Kidney (tissue), 14 donors: Measurements from ENCODE around the gene SPATA31D4. TPM values are rescaled to one million over a fixed set of nuclear protein-coding genes. Genes with fewer than 3 reads are reported as not detected.

ENCODE experiments used
- DNase-seq, 5 donors: peaks; one replicate each; pipeline ENCODE4 v3.0.0-alpha.2; 2013 to 2020
- FAIRE-seq: peaks from 2 replicates; lab custom pipeline; 2012; peaks lifted over from hg19 to GRCh38; lab: Jason Lieb, UNC
- H3K27ac ChIP-seq, 2 donors: one replicate each; pipeline ENCODE4 v1.7.0; 2013; ENCODE audit warnings: low read depth in 2 of 2, low read length in 2 of 2, inconsistent platforms in 1 of 2
- H3K27me3 ChIP-seq: one replicate; pipeline ENCODE4 v1.7.1; 2013; ENCODE audit warnings: low read length, inconsistent platforms; ENCODE audit not compliant: control insufficient read depth, insufficient read depth
- H3K36me3 ChIP-seq, 3 donors: one replicate each; pipeline versions ENCODE4 v1.7.0 to v1.7.1; 2013; ENCODE audit warnings: low read length in 3 of 3, control low read depth in 1 of 3, inconsistent platforms in 1 of 3; ENCODE audit not compliant: insufficient read depth in 3 of 3, control insufficient read depth in 2 of 3
- H3K4me1 ChIP-seq, 3 donors: one replicate each; pipeline versions ENCODE4 v1.7.0 to v1.7.1; 2013; ENCODE audit warnings: low read length in 3 of 3, inconsistent platforms in 1 of 3, low read depth in 1 of 3; ENCODE audit not compliant: control insufficient read depth in 2 of 3, insufficient read depth in 2 of 3
- H3K4me3 ChIP-seq, 3 donors: one replicate each; pipeline versions ENCODE4 v1.7.0 to v1.8.1; 2013; ENCODE audit warnings: low read length in 3 of 3, control low read depth in 1 of 3, inconsistent platforms in 1 of 3
- H3K9ac ChIP-seq, 3 donors: one replicate each; pipeline versions ENCODE4 v1.7.0 to v1.7.1; 2013; ENCODE audit warnings: low read length in 3 of 3, control low read depth in 1 of 3, inconsistent platforms in 1 of 3
- H3K9me3 ChIP-seq, 3 donors: one replicate each; pipeline versions ENCODE4 v1.7.0 to v1.7.1; 2013; ENCODE audit warnings: low read length in 3 of 3, control low read depth in 1 of 3, inconsistent platforms in 1 of 3; ENCODE audit not compliant: control insufficient read depth in 2 of 3, insufficient read depth in 1 of 3
- intact Hi-C: fragments of 100-400 bp; cut with DNase I; formaldehyde crosslinking; loops from one replicate; pipeline ENCODE4 v1.11.1; 2022
- polyA plus RNA-seq: library from polyadenylated mRNA; stranded (reverse); fragments of 350-450 nt; fragmentation: Illumina TruSeq; extraction: RNeasy Lipid Tissue Mini Kit (QIAGEN cat#74804); gene quantifications from one replicate; pipeline ENCODE4 v1.2.3, GENCODE V29; 2014; ENCODE audit warnings: low read depth, low replicate concordance; ENCODE audit not compliant: insufficient read depth
- total RNA-seq: library from RNA; stranded (reverse); fragmentation: NEBNext Ultra II Directional; extraction: Animal tissue kit (Norgen Biotek cat#: 25700); gene quantifications from one replicate; pipeline ENCODE4 v1.2.1, GENCODE V29; 2021
- TF ChIP-seq, protein P1 (sequence below): IDR thresholded peaks from 3 replicates; pipeline ENCODE4 v1.5.1; 2012; ENCODE audit warnings: mild to moderate bottlenecking, moderate library complexity, borderline replicate concordance; ENCODE audit not compliant: insufficient read depth; ENCODE audit errors: extremely low read depth
- donor health status: control.
- donor health status: control.
- donor health status: control.
- donor health status: control.
- donor health status: control.
- donor health status: DM: yes; HTN: yes; CAD: no.
- donor health status: Normal renal cell carcinoma (clear cell type).

SPATA31D4 gene
- total and polyA plus RNA-seq, 2 donors from 2014 or later = not detected

DNA sequence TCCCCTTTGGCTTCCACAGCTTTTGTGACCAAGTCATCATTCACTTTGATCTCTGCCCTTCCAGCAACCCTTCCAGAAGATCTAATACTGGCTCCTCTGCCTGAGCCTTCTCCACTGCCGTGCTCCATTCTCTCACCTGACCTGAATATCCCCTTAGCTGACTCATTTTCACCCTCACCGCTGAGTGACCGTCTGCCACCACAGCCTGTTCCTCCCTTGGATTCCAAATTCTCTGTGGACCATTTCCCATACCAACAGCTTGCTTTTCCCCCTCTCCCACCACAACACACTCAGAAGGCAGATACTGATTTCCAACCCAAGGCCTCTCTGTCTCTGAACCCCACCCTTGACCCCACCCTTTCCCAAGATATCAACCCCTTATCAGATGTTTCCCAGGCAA lies 39.8 kb downstream of the SPATA31D4 start:
- Histone ChIP-seq H3K4me1 (no peaks in the 10 kb centered on the region), H3K9ac (no peak overlapping the region), H3K27ac (no peak overlapping the region), H3K27me3 (no peaks in the 10 kb centered on the region), H3K4me3 (no peak overlapping the region), H3K36me3 (no peaks in the 10 kb centered on the region), H3K9me3 (no peaks in the 10 kb centered on the region)
- FAIRE-seq (no peak), DNase-seq (no peak)
- TF ChIP-seq, protein P1, sequence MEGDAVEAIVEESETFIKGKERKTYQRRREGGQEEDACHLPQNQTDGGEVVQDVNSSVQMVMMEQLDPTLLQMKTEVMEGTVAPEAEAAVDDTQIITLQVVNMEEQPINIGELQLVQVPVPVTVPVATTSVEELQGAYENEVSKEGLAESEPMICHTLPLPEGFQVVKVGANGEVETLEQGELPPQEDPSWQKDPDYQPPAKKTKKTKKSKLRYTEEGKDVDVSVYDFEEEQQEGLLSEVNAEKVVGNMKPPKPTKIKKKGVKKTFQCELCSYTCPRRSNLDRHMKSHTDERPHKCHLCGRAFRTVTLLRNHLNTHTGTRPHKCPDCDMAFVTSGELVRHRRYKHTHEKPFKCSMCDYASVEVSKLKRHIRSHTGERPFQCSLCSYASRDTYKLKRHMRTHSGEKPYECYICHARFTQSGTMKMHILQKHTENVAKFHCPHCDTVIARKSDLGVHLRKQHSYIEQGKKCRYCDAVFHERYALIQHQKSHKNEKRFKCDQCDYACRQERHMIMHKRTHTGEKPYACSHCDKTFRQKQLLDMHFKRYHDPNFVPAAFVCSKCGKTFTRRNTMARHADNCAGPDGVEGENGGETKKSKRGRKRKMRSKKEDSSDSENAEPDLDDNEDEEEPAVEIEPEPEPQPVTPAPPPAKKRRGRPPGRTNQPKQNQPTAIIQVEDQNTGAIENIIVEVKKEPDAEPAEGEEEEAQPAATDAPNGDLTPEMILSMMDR = no peak
- intact Hi-C loops = no loop called here

DNA sequence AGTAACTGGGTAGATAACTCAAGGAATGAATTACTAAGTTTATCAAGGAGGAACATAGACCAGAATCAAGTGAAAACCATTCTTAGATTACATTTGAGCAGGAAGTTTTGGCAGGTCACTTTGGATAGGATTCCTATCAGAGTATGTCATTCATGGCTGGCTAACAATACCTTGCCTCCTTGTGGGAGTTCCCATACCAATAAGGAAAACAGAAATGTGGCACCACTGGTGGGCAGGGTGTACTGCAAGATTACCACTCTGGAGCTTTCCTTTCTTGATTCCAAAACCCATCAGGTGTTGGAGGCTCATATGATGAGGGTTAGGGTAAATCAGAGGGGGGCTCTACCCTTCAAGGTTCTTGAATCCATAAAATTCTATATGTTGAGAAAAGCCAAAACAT lies 41.7 kb downstream of the SPATA31D4 start:
- Histone ChIP-seq H3K27me3 (no peaks in the 10 kb centered on the region), H3K9ac (no peak overlapping the region), H3K9me3 (peaks cover 0 to 6% (median 0%) of the 10 kb centered on the region in 3 donors), H3K27ac (no peak overlapping the region), H3K4me3 (no peak overlapping the region), H3K36me3 (no peaks in the 10 kb centered on the region), H3K4me1 (no peaks in the 10 kb centered on the region)
- intact Hi-C loops = no loop called here
- DNase-seq = no peak
- TF ChIP-seq, protein P1 = no peak
- no peak for FAIRE-seq

DNA sequence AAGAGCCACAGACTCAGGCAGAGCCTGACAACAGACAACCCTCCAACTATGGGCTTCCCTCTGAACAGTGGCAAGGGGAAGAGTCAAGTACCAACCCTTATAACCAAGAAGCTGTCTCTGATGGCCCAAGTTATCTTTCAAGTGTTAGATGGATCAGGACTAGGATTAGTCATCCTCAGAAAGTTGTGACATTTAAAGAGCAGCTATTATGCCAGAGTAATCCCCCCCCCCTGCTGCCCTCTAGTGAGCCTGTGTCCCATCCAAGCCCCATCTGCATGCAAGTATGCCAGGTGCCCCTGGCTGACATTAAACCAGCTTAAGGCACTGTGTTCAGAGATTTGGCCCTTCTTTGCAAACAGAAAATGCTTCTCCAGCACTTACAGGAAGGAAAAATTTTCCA lies 43.5 kb downstream of the SPATA31D4 start:
- no peak overlapping the region for H3K9ac ChIP-seq
- H3K27me3 ChIP-seq = no peaks in the 10 kb centered on the region
- DNase-seq (no peak), FAIRE-seq (no peak)
- no peak overlapping the region for H3K4me3 ChIP-seq
- H3K4me1 ChIP-seq = no peaks in the 10 kb centered on the region
- intact Hi-C loops = no loop called here
- no peaks in the 10 kb centered on the region for H3K36me3 ChIP-seq
- H3K9me3 ChIP-seq = peaks cover 0 to 6% (median 2%) of the 10 kb centered on the region in 3 donors
- TF ChIP-seq, protein P1 = no peak
- no peak overlapping the region for H3K27ac ChIP-seq

DNA sequence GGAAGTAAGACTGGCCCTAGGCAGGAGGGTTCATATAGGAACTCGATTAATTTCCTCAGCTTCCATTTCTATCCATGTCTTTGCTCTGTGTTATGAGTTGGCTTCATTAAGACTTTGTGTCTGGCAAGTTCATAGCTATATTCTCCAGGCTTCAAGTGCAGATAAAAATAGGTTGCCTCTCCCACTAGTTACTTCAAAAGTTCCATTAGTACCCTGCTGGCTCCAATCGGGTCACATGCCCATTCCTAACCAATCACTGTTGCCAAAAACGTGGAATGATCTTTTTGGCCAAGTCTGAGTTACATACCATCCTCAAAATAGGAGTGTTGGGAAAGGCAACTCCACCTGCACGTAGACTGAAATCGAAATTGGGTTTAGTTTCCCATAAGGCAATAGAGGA lies 46.5 kb downstream of the SPATA31D4 start:
- Histone ChIP-seq H3K36me3 (no peaks in the 10 kb centered on the region), H3K4me1 (no peaks in the 10 kb centered on the region), H3K27ac (no peak overlapping the region), H3K9me3 (peaks cover 0 to 6% (median 2%) of the 10 kb centered on the region in 3 donors), H3K4me3 (no peak overlapping the region), H3K9ac (no peak overlapping the region), H3K27me3 (no peaks in the 10 kb centered on the region)
- no peak for DNase-seq
- TF ChIP-seq, protein P1 = no peak
- FAIRE-seq = no peak
- intact Hi-C loops = no loop called here
